Measurements from ENCODE around the gene CNTD1.
A peak's percentile ranks its signal among the peaks of the same experiment; 100 is the strongest.

The CNTD1 gene

DNA sequence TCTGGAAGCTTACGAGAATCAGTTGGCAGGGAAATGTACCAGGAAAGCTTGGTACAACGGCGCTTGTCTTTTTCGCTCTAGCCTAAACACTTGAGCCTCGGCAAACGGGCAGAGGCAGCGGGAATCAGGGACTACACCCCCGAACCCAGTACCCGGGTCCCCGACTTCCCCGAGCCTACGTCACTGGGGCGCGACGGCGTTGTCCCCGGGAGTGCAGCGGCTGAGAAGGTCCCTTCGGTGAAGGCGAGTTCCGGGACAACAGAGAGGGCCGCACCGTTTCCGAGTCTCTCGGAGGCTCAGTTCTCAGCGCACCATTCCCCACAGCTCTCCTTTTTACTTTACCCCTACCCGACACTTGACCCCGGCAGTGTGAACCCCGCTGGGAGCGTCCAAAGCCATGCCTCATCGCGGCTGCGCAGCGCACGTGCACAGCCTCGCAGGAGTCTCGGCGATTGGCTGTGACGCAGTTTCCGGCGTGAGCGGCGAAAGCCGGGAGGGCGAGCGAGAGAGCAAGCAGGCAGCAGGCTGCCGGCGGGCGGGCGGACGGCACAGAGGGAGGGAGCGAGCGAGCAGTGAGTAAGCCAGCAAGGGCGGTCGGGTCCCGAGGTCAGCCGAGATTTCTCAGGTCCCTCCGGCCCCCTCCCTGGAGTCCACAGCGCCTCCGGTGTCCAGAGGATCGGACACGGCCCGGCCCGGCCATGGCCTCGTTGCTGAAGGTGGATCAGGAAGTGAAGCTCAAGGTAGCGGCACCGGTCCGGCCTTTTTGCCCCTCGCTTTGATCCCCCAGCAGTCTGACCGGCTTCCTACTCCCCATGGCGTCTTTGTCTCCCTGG is 34.5 kb downstream of the CNTD1 start, which contains the start of gene PSME3:
PSME3 (plus strand) TSS at position 464 of the 833 bp plus-strand sequence; CDS start at position 699, 235 bp downstream.
- peak within 1 kb of the TSS; percentile 80 for H3K27ac ChIP-seq
- TF ChIP-seq, protein P1, sequence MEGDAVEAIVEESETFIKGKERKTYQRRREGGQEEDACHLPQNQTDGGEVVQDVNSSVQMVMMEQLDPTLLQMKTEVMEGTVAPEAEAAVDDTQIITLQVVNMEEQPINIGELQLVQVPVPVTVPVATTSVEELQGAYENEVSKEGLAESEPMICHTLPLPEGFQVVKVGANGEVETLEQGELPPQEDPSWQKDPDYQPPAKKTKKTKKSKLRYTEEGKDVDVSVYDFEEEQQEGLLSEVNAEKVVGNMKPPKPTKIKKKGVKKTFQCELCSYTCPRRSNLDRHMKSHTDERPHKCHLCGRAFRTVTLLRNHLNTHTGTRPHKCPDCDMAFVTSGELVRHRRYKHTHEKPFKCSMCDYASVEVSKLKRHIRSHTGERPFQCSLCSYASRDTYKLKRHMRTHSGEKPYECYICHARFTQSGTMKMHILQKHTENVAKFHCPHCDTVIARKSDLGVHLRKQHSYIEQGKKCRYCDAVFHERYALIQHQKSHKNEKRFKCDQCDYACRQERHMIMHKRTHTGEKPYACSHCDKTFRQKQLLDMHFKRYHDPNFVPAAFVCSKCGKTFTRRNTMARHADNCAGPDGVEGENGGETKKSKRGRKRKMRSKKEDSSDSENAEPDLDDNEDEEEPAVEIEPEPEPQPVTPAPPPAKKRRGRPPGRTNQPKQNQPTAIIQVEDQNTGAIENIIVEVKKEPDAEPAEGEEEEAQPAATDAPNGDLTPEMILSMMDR (conservative IDR thresholded peaks at IDR 0.05; ENCODE audit: low read depth): no peak
- CTCF ChIA-PET: no interaction called here
- DNase-seq (ENCODE audit: low spot score): peak; percentile 90
- POLR2A ChIA-PET (ENCODE audit: low non-redundant PET): interaction anchor here (0.6 to 1.4 kb wide), 2 partner anchors 156 to 165 kb away, joined by 3 to 4 read pairs; partner anchors contain the start of genes PLEKHH3 and RPL27

DNA sequence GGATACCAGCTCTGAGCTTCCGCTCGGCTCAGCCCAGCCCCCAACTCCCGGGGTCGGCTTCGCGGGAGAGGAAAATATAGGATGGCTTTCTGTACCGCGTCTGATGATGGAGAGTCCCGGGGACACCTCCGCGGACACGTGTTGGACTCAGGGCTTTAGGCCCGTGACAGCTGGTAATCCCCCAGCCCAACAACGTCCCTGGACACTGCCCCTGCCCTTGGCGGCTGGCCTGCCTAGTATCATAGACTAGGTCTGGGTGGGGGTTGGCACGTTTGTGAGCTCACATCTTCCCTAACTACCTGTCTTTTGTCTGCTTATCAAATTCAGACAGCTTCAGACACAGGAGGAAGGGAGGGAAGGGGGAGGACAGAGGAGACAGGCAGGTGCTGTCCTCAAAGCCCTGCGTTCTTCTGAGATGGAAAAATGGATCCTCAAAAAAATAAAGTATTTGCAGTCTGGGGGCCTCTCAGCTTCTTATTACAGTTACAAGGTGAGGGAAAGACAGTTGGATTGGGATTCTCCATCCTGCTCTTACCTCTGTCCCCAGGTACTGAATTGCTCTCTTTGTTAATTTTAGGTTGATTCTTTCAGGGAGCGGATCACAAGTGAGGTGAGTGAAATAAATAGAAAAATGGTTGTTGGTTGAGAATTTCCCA is 35.2 kb downstream of the CNTD1 start:
- CTCF ChIA-PET: no interaction called here
- DNase-seq (ENCODE audit: low spot score): no peak
- TF ChIP-seq, protein P1 (conservative IDR thresholded peaks at IDR 0.05; ENCODE audit: low read depth): no peak
- peak overlapping the region; percentile 80 for H3K27ac ChIP-seq
- POLR2A ChIA-PET (ENCODE audit: low non-redundant PET): interaction anchor here (0.6 to 1.4 kb wide), 2 partner anchors 157 to 165 kb away, joined by 3 to 4 read pairs; partner anchors contain the start of genes PLEKHH3 and RPL27

DNA sequence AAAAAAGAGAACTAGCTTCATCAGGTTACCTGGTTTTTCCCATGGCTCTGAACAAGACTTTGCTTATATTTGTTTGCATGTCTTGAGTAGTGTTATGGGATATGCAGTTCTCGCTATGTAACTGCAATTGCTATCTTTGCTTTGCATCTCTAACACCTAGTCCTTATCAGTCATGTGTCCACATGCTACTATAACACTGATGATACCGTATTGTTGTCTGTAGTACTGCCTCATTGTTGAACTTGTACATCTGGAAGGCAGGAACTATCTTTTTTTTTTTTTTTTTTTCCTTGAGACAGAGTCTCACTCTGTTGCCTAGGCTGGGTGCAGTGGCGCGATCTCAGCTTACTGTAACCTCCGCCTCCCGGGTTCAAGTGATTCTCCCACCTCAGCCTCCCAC is 37.1 kb downstream of the CNTD1 start:
- POLR2A ChIA-PET (ENCODE audit: low non-redundant PET): no interaction called here
- no peak for DNase-seq (ENCODE audit: low spot score)
- H3K27ac ChIP-seq: no peak overlapping the region
- TF ChIP-seq, protein P1 (conservative IDR thresholded peaks at IDR 0.05; ENCODE audit: low read depth): no peak
- CTCF ChIA-PET: interaction anchor here (0.7 kb wide), 1 partner anchor 56 kb away, joined by 4 read pairs; no protein-coding TSS in a partner anchor

DNA sequence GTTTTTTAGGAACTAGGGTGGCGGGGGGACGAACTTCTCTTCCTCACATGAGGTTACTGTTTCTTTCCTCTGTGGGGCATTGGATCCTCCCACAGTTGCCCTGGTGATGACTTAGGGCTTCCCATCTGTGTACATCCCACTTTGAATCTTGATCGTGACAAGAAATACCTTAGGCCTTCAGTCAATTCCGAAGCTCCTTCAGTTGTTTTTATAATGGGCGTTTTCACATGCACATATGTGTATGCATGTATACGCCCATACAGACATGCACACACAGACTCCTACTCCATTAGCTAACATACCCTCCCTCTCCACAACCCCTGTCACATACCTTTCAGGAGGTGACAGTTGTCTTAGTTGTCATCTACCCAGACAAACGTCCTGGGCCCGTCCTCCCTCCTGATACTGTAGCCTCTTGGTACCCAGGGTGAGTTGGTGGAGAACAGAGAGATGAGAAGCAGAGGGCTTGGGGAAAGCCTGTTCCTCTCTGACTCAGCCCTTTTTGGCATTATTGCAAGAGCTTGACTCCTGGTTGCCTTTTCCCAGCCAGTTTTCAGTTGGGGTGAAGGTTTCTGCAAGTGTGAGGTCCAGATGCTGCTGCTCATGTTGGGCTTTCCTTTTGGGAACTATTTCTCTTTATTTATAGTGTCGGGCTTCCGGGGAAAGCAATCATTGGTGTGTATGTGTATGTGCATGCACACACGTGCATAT is 43.5 kb downstream of the CNTD1 start:
- no peak overlapping the region for H3K27ac ChIP-seq
- TF ChIP-seq, protein P1 (conservative IDR thresholded peaks at IDR 0.05; ENCODE audit: low read depth): no peak
- ChIA-PET CTCF (interaction anchor here (1.0 to 2.1 kb wide), 2 partner anchors 96 to 100 kb away, joined by 3 to 12 read pairs; no protein-coding TSS in a partner anchor), POLR2A (ENCODE audit: low non-redundant PET) (interaction anchor here (0.5 kb wide), 1 partner anchor 103 kb away, joined by 7 read pairs; no protein-coding TSS in a partner anchor)
- no peak for DNase-seq (ENCODE audit: low spot score)

DNA sequence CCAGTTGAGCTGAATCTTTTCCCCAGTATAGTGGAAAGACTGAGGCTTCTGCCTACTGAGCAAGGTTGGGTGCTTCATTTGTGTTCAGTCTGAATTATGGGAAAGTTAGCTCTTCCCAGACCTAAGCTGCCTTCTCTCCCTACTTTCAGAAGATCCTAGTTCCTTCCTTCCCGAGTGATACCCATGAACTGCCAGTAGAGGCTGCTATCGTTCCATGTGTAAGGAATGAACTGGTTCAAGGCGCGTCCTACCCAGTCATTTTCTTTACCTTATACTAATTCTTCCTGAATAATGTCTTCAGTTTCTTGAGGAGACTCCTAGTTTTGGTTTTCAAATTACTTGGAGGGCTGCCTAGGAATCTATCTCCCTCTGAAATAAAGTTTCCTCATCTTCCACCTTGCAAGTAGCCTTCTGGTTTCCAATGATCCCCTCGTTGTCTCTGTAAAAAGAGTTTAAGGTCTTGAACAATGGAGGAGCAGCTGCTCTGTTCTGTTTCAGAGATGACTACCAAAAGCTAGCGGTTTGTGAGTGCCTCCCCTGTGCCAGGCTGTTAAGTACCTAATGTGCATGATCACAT is 44.8 kb downstream of the CNTD1 start:
- peak; percentile 78 for DNase-seq (ENCODE audit: low spot score)
- POLR2A ChIA-PET (ENCODE audit: low non-redundant PET): no interaction called here
- TF ChIP-seq, protein P1 (conservative IDR thresholded peaks at IDR 0.05; ENCODE audit: low read depth): peak; percentile 95
- H3K27ac ChIP-seq: no peak overlapping the region
- CTCF ChIA-PET: interaction anchor here (0.6 to 2.1 kb wide), 9 partner anchors 9 to 532 kb away, joined by 3 to 12 read pairs (median 4); partner anchors contain the start of gene BECN1

All from RWPE1 (cell line).